GM19025 (cell line): ENCODE data around the gene EXOC4.

Source experiments
- ATAC-seq: cut with Tn5 transposase; IDR thresholded peaks from one replicate; pipeline ENCODE4 v1.9.1; 2021; ENCODE audit warnings: mild to moderate bottlenecking, low read depth, moderate library complexity; ENCODE audit not compliant: unreplicated experiment

EXOC4 gene

DNA sequence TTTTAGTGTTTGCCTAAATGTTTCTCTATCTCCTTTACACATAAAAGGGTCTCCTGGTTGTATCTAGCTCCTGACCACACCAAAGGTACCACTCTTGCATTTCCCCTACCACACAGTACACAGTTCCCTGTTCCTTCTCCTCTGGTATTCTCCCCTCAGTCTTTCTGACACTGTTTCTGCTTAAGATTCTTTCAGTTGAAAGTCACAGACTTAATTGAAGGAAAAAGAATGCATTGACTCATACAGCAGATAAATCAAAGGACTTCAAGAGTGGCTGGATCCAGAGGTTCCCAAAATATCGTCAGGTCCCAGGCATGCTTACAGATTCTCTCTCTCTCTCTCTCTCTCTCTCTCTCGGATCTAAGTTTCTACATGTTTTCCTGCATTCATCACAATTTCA, 688.6 kb downstream of the EXOC4 start:
- ATAC-seq = no peak

DNA sequence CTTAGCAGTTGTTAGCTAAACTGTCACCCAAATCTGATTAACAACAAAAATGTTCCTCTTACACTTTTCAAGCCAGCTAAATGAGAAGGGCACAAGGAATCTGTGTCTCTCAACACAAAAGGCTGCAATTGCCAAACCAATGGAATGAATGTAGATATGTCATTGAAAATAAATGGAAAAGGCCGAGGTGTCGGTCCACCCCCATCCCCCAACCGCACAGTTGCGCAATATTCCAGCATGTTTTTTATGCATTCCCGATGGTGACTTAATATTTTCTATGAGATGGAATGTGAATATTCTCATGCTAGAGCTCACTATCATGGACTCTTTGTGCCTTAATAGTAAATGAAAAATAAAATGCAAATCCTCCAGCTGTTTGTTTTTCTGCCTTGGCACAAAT, 692.6 kb downstream of the EXOC4 start:
- ATAC-seq = no peak

DNA sequence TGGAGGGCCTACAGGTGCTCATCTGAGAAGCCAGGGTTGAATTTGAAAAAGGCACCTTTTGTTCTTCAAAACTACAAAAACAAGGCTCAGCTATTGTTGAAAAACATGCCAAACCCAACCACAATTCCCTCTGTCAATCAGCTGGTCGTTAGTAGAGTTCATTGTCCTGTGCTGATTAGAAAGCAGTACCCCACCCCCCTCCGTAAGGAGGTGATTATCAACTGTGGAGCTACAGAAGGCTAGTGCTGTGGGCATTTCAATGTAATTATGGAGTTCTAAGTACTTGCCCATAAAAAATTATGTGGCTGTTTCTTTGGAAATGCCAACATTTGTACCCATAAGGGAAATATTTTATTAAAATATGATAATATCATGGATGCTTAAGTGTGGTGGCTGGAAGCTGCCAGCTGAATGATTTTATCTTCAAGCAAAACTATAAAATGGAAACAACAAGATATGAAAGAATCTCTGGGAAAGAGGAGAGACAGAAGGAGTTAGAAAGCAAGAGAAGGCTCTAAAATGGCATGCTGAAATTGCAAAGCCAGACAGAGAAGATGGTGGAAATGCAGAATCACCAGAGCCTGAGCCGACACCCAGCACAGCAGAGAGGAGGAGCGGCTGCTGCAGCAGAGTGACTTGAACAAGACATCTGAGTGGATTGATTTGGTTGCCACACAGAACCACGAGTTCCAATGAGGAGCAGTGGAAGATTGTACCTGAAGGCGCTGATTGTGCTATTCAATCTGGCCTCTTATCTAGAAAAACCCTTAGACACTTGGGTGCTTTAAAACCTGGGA, 694.8 kb downstream of the EXOC4 start:
- ATAC-seq = no peak

DNA sequence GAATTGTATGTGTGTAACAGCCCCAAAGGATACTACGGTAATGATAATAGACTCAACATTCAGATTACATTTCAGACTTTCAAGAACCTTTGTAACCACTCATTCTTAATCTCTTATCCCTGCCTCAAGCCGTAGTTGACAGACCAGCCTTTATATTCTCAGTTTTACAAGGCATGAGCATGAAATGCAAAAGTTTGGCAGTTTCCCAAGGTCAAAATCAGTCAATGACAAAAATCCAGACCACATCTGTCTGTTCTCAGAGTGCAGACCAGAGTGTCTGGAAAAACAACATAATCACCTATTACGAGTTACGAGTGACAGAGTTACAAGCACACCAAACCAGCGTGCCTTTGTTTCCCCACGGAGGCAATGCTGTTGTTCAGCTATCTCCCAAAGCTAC, 695.7 kb downstream of the EXOC4 start:
- ATAC-seq = no peak

DNA sequence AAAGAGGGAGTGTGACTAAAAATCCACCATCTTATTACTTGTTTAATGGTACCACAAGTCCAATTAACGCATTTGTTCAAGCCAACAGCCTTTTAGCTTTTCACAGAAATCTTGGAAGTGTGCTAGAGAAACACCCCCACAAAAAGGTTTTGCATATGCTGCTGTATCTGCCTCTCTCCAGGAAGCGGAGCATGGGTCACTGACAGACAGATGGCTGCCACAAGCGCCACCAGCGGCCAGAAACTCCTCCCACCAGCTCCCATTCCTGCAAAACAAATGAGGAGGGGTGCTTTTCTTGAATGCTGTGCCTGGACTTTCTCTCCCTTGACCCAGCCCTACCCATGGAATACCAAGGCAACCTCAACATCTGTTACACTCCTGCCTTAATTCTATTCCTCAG, 698.0 kb downstream of the EXOC4 start:
- ATAC-seq = no peak

DNA sequence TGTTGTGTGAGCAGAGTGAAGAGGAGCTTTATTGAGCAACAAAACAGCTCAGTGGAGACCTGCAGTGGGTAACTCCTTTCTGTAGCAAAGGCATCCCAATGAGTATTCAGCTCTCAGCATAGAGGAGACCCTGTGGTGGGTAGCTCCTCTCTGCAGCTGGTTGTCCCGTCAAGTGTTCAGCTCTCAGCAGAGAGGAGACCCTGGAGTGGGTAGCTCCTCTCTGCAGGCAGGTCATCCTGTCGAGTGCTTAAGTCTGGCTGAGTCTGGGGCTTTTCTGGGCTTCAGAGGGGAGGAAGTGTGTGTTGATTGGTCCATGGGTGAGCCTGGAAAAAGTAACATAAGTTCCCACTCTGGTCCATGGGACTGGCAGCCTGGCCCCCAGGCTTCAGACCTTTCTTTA, 702.3 kb downstream of the EXOC4 start:
- ATAC-seq = no peak

DNA sequence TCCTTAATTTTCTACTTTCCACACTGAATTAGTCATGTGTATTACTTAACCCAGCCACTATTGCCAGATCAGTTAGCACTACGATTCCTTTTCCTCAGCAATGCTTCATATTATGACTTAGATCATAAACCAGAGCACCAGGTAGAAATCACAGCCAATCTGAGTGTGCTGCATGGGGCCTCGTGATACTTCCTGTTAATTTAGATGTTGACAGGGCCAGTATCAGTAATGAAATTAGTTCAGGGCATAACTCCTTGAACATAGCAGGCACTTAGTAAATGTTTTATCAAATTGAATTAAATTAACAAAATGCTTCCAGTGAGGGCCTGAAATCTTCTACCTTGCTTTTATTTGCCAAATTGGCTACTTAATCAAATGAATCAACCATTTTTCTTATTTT, 705.0 kb downstream of the EXOC4 start:
- ATAC-seq = no peak

DNA sequence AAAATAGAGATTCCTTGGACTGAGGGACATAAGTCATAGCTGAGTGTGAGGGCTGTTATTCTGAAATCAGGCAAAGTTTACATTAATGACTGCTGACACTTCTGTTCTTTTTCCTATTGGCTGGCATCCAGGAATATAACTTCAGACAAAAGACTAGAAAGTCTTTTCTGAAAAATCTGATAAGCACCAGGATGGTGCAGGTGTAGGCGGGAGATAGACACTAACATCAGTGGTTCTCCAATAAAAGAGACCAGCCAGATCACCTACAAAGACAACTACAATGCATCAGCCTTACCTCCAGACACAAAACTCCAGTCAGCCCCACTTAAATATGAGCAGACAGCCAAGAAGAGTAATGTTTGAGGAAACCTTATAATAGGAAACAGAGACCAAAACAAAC, 705.9 kb downstream of the EXOC4 start:
- no peak for ATAC-seq

DNA sequence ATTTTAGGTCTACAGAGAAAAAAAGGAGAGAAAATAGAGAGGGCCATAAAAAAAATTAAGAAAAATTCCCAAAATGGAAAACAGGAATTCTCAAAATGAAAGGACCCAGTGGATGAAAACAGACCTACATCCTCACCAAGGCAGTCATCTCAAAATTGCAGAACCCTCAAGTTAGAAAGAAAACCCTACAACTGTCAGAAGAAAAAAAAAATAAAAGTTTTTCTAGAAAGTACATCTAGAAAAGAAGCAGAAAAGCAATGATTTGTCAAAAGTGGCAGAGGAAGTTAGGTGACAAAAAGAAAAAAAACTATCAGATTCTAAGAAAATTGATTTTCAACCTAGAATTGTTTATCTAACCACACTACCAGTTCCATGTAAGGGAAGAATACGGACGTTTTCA, 706.6 kb downstream of the EXOC4 start:
- ATAC-seq = no peak

DNA sequence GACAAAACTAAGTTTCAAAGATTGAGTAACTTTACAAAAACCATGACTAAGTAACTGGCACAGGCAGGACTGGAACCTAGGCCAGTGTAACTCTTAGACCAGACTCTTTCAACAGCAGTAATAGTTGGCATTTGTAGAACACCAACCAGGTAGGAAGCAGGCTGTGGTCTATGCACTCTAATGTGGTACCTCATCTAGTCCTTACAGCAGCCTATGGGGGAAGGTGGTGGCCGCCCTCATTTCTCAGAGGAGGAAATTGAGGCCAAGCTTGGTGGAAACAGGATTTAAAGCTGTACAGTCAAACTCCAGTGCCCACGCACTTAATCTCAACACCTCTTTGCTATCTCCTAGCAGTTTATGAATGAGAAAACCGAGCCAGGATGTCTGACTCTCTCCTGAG, 708.8 kb downstream of the EXOC4 start:
- ATAC-seq = no peak

DNA sequence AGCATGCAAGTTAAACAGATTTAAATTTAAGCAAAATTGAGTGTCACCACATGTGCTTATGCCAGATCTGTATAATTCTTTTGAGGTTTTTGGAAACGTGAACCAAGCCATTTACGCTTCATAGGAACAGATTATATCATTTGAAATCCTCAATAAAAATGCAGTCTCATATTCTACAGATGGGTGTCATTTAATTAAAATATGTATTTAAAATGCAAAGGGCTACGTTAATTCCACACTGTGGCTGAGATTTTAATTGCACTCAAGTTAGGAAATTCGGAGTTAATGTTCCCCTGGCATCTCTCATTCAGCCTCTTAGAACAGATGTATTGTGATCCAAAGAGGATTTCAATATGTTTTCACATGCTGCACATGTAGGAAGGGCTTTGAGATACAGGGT, 709.8 kb downstream of the EXOC4 start:
- no peak for ATAC-seq

DNA sequence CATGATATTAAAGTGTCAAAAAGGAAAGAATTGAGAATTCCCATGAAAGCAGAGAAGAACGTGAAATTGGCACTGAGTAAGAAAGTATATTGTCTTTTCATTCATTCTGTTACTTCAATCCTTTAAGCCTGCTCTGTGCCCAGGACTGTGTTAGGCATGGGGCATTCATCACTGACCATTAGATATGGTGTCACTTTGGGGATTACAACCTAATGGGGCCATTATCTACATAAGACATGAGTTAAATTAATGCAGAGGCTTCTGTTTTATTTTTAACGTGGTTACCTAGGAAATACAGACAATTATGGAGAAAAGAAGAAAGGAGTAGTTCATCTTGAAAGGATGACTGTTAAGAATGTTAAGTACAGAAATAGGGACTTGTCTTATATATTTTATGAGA, 710.8 kb downstream of the EXOC4 start:
- ATAC-seq = no peak

DNA sequence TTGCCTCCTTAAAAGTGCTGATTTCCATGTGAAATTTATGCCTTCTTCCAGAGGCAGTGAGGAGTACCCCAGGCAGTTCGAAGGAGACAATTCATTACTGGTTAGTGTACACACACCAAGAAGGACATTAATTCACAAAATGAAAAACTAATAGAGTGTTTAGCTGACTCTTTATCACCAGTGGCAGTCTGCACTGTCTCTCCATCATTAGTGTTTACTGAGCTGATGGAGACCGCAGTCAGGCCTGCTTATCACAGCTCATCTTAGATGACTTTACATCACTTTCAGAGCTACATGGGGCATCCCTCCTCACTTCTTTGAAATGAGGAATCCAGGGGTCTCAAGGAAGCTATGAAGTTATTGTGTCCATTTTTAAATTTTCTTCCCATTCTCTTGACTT, 718.7 kb downstream of the EXOC4 start:
- ATAC-seq = no peak

DNA sequence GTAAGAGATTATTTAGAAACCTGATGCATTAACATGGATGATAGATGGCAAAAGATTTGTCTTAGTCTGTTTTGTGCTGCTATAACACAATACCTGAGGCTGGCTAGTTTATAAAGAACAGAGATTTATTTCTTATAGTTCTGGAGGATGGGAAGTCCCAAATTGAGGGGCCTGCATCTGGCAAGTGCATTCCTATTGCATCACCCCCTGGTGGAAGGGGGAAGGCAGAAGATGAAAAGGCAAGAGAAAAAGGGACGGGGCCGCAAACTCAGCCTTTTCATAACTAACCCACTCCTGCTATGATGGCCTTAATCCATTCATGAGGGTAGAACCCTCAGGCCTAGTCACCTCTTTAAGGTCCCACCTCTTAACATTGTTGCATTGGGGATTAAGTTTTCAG, 720.8 kb downstream of the EXOC4 start:
- ATAC-seq = no peak

DNA sequence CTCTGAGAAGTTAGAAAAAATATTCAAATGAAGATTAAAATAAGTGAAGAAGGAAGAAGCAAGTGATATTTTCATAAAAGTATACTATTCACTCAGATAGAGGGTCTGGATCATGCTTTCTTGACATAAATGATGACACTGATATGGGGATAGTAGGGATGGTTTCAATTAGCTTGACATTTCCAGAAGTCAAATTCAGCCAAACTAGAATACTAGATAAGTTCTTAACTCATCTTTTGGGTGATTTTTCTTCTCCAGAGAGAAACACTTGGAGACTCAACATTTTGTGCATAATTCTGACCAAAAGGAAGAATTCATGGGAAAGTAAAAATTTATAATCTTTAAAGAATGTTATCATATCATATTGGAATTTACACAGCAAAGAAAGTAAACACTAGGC, 722.3 kb downstream of the EXOC4 start:
- ATAC-seq = no peak

DNA sequence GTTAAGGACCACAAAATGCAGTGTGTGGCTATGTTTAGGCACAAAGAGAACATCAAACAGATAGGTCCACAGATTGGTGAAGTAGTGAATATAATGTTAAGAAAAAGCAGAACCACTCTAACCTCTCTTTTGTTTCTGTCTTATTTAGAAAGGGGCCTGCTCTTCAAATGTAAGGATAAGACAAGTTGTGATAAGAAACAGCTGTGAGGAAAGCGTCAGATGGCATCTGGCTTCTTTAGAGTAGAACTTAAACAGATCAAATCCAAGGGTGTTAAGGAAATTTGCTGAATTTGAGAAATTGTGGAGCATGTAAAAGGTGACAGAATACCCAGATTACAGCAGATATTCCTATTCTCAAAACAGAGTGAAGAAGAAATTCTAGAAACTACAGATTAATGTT, 723.3 kb downstream of the EXOC4 start:
- ATAC-seq = no peak

DNA sequence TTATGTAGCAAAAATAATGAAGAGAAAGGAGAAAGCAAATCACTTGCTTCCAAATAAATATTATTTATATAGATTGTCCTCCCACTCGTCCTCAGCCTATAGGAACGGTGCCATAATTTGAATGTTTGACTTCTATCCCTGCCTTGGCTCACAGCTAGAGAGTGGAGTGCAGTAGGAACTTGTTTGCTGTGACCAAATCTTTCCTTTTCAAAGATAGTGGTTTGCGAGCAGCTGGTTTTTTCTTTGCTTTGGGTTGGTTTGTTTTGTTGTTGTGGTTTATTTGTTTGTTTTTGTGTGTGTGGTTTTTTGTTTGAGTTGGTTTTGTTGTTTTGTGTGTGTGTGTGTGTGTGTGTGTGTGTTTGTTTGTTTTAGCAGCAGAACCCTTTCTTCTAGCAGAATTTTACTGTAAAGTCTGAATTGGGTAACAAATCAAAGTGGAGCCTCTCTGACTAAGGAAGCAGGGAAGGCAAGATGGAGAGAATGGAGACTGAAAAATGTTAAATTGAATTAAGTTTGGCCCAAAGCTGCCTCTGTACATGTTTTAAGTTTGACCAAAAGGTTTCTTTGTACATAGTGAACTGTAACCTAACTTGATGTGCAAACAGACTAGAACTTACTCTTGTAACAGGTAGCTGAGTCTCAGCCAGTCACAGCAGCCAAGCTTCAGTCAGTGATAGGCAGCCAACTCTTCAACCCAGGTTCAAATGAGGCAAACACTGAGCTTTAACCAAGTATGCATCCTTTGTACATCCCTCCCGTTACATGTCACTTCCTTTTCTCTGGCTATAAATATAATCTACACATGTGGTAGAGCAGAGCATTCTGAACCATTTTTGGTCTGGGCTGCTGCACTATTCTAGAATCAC, 724.8 kb downstream of the EXOC4 start:
- ATAC-seq = no peak

DNA sequence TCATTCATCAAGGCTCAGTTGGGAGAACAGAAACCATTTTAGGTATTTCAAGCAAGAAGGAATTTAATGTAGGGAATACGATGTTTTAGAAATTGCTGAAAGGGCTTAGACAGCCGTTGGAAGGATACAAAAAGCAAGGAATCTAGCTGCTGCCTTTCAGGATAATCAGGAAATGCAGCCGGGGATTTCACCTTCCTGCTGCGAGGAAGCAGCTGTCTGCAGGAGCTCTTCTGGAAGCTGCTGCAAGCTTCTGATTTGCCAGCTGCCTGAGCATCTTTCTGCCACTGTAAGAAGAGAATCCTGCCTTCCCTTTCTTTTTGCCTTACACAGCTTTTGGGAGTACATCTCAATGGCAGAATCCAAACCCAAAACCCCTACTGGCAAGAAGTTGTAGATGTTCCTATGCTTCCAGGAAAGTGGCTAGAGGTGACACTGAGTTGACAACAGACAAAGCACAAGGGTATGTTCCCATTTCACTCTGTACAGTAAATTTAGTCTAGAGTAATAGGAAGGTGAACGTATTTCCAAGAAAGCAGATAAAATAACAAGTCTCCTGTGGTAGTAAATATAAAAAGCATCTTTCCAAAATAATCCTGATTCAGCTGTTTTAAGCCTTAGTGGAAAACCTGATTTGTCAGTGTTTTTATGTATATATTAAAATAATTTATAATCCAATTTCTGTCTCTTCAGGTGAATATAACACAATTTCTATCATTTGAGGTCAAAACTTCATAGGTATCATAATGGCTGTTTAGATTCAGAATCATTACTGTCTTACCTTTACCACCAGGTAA, 725.8 kb downstream of the EXOC4 start:
- no peak for ATAC-seq

DNA sequence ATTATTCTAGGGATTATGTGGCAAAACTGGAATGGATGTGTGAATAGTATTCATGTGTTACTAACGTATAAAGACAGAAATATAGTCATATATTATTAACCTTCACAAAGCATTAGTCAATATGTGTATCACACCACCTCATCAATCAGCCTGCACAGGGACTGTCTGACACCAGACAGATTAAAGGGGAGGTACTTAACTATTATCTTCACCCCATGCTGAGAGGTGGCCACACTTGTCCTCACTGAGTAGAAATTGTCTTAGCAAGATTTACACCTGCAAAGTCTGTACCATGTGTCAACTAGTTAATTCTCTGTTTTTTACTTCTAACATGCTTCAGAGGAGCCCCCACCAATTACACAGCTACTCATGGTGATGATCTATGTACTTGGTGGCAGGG, 727.9 kb downstream of the EXOC4 start:
- no peak for ATAC-seq

DNA sequence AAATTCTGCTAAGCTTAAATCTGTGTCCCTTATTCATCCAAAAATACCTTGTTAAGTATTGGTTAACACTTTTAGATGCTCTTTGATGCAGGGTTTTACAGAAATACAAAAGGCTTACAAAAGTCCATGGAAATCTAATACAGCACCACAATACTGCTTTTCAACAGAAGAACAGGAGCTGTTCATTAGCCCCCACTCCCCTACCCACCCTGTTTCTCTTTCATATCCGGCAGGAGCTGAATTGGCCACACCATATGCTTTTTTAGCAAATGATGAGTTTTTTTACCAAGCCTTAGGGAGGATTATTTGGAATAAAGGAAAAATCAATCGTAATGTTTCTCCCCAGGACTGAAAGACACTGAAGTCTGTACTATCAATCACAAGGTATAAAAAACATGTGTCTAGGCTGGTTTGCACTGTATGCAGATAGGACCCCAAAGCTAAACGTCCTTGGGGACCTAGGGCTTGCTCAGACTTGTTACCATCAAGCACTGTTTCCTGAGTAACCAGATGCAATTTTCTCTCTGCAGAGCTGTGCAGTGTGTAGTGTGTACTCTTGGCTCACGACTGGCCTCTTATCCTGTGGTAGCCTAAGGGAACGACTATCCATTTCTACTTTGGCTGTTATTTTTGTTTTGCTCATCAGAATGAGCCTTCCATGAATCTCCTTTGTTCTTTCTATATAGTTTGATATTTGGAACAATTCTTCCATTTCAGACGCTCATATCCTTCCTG, 731.0 kb downstream of the EXOC4 start:
- ATAC-seq = no peak

DNA sequence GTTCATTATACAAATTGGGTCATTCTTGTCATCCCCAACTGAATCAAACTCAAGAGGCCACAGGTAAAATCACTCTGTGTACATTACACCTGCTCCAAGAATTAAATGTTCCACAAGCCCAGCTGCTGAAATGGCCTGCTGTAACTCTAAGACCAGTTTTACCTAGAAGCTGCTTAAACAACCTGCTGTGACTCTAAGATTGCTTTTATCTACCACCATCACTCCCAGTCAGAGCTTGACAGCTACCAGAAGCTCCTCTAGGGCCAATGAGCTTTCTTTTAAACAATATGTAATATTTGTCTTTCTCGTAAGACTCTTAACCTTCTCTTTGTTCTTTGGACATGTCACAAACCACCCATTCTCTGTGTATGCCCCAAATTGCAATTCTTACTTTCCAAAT, 732.4 kb downstream of the EXOC4 start:
- no peak for ATAC-seq
